ENCODE measurements around the gene SBK3.

Gene SBK3

DNA sequence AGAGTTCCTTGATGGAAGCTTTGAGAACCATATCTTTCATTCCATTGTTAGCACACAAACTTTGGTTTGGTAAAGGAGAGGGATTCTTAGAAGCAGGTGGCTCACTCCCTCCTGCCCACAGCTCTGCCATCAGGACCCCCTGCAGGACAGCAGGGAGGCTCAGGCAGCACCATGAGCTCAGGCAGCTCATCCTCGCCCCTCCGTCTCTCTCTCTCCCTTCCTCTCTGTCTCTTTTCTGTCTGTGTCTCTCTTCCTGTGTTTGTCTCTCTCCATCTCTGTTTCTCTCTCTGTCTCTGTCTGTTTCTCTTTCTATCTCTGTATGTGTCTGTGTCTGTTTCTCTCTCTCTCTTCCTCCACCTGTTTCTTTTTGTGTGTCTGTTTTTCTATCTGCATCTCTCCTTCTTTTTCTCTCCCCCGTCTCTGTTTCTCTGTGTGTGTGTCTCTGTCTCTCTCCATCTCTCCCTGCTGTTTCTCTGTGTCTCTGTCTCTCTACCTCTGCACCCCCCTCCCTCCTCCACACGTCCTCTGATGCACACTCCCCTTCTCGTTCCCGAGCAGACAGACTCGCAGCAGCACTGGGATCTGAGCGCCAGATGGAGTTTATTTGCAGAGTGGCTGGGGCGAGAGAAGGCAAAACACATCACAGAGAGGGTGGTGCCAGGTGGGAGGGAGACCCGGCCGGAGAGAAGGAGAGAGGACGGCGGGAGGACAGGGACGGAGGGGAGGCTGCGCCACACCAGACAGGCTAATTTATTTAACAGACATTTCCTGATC is 17.1 kb downstream of the SBK3 start:
- no peak overlapping the region for H4K91ac ChIP-seq (ENCODE audit: low read depth, low read length, poor library complexity)

DNA sequence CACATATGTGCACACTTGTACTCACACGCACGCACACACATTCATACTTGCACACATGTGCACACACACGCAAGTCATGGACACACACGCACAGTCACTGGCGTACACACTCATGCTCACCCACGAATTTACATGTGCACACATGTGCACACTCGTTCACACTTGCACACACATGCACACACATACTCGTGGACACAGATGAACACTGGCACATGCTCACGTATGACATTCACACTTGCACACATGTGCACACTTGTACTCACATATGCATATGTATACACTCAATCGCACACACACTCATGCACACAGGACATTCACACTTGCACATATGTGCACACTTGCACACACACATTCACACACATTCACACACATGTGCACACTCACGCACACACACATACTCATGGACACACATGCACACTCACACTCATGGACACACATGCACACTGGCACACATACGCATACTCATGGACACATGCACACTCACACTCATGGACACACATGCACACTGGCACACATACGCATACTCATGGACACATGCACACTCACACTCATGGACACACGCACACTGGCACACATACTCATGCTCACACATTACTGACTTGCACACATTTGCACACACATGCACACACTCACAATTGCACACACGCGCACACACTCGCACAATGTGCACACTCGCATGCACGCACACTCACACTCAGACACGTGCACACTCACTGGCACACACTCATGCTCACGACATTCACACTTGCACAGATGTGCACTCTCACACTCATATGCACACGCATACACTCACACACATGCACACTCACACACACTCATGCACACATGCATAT is 17.9 kb downstream of the SBK3 start:
- Histone ChIP-seq H3K14ac (ENCODE audit: low read length) (peak overlapping the region; percentile 28), H3K18ac (ENCODE audit: low read length) (no peak overlapping the region), H2BK5ac (ENCODE audit: low read length) (no peak overlapping the region), H3K4me3 (ENCODE audit: low read length in 2 of 2) (peak overlapping the region in 1 of 2 donors; percentile 23), H3K9ac (ENCODE audit: low read depth, low read length, poor library complexity) (peak overlapping the region; percentile 71), H3K9me3 (replicated peaks in 1 of 2; ENCODE audit: control insufficient read depth in 2 of 2, insufficient read depth in 1 of 2, low read depth in 1 of 2, low read length in 2 of 2) (peaks cover 0 to 14% of the 10 kb centered on the region in 2 donors), H4K91ac (ENCODE audit: low read depth, low read length, poor library complexity) (peak overlapping the region; percentile 77), H3K4ac (ENCODE audit: low read length) (no peak overlapping the region), H2BK15ac (ENCODE audit: low read length) (no peak overlapping the region), H3K36me3 (replicated peaks in 1 of 2; ENCODE audit: control insufficient read depth in 2 of 2, insufficient read depth in 2 of 2, low read length in 2 of 2) (peaks cover 0 to 4% of the 10 kb centered on the region in 2 donors), H2BK12ac (ENCODE audit: low read length) (peak overlapping the region; percentile 8), H3K23ac (ENCODE audit: low read depth, low read length, poor library complexity) (peak overlapping the region; percentile 71), H3K27ac (replicated peaks; ENCODE audit: low read length) (no peak overlapping the region), H3K4me1 (ENCODE audit: control insufficient read depth in 2 of 2, insufficient read depth in 1 of 2, low read depth in 1 of 2, low read length in 2 of 2) (peaks cover 14 to 17% of the 10 kb centered on the region in 2 donors), H3K79me1 (ENCODE audit: low read depth, low read length) (peaks cover 2% of the 10 kb centered on the region), H3K4me2 (ENCODE audit: insufficient read depth, low read length, poor library complexity, severe bottlenecking) (no peak overlapping the region), H4K8ac (ENCODE audit: low read depth, low read length) (peak overlapping the region; percentile 52), H2AFZ (ENCODE audit: low read length) (no peak overlapping the region), H3K27me3 (ENCODE audit: control insufficient read depth in 3 of 3, insufficient read depth in 3 of 3, low read depth in 1 of 3, low read length in 3 of 3) (no peaks in the 10 kb centered on the region), H2AK5ac (ENCODE audit: low read depth, low read length) (no peak overlapping the region), H2BK120ac (ENCODE audit: low read depth, low read length) (no peak overlapping the region)
- WGBS, 2 donors (ENCODE audit: extremely low coverage in 2 of 2, insufficient read length in 2 of 2, insufficient replicate concordance in 1 of 2): no CpG with 5 or more reads among the region's 22 CpGs
- no peak for DNase-seq (ENCODE audit: low spot score)

More for the DNA sequence above, 17.1 kb downstream of the SBK3 start:
- Histone ChIP-seq H2BK5ac (ENCODE audit: low read length) (no peak overlapping the region), H3K4me3 (ENCODE audit: low read length in 2 of 2) (no peak overlapping the region), H3K4me1 (ENCODE audit: control insufficient read depth in 2 of 2, insufficient read depth in 1 of 2, low read depth in 1 of 2, low read length in 2 of 2) (peaks cover 14 to 17% of the 10 kb centered on the region in 2 donors), H2BK12ac (ENCODE audit: low read length) (no peak overlapping the region), H3K36me3 (replicated peaks in 1 of 2; ENCODE audit: control insufficient read depth in 2 of 2, insufficient read depth in 2 of 2, low read length in 2 of 2) (peaks cover 0 to 4% of the 10 kb centered on the region in 2 donors), H3K27me3 (ENCODE audit: control insufficient read depth in 3 of 3, insufficient read depth in 3 of 3, low read depth in 1 of 3, low read length in 3 of 3) (no peaks in the 10 kb centered on the region), H3K4ac (ENCODE audit: low read length) (no peak overlapping the region), H2BK15ac (ENCODE audit: low read length) (no peak overlapping the region), H3K23ac (ENCODE audit: low read depth, low read length, poor library complexity) (peak overlapping the region; percentile 18), H3K14ac (ENCODE audit: low read length) (no peak overlapping the region), H2AK5ac (ENCODE audit: low read depth, low read length) (no peak overlapping the region), H2AFZ (ENCODE audit: low read length) (peak overlapping the region; percentile 72), H3K4me2 (ENCODE audit: insufficient read depth, low read length, poor library complexity, severe bottlenecking) (no peak overlapping the region), H2BK120ac (ENCODE audit: low read depth, low read length) (no peak overlapping the region), H3K27ac (replicated peaks; ENCODE audit: low read length) (no peak overlapping the region), H3K9ac (ENCODE audit: low read depth, low read length, poor library complexity) (peak overlapping the region; percentile 63), H3K18ac (ENCODE audit: low read length) (peak overlapping the region; percentile 15), H4K8ac (ENCODE audit: low read depth, low read length) (peak overlapping the region; percentile 17), H3K79me1 (ENCODE audit: low read depth, low read length) (peaks cover 2% of the 10 kb centered on the region), H3K9me3 (replicated peaks in 1 of 2; ENCODE audit: control insufficient read depth in 2 of 2, insufficient read depth in 1 of 2, low read depth in 1 of 2, low read length in 2 of 2) (peaks cover 0 to 14% of the 10 kb centered on the region in 2 donors)
- DNase-seq (ENCODE audit: low spot score): no peak
- no CpG with 5 or more reads among the region's 15 CpGs for WGBS, 2 donors (ENCODE audit: extremely low coverage in 2 of 2, insufficient read length in 2 of 2, insufficient replicate concordance in 1 of 2)

DNA sequence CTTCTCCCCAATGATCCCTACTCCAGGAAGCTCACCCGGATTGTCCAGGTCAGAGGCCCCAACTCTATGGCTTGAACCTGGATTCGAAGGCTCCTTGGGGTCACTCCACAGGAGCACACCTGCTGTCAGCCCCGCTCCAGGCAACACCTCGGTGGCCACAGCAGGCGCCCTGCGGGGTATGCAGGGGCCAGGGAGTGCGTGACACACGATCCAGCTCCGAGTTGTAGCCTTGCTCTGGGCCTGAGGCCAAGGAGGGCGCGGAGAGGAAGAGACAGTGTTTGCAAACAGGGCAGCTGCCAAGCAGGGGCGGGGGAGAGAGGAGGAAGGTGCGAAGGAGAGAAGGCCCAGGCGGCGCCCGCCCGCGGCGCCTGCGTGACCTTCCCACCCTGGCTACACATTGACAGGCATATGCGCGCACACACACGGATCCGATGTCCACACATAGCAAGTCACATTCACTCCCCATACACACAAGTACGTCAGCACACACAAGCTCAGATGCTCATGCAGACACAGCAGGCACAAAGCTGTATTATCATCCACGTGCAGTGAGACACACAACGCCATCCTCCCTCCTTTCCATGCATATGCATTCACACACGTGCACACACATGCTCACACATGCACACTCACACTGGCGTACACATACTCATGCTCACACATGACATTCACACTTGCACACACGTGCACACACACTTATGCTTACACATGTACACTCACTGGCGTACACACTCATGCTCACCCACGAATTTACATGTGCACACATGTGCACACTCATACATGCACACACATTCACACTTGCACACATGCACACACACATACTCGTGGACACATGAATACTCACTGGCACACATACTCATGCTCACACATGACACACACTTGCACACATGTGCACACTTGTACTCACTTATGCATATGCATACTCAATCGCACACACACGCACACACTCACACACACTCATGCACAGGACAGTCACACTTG is 18.8 kb downstream of the SBK3 start:
- Histone ChIP-seq H3K79me1 (ENCODE audit: low read depth, low read length) (peaks cover 2% of the 10 kb centered on the region), H2AFZ (ENCODE audit: low read length) (peak overlapping the region; percentile 51), H3K36me3 (replicated peaks in 1 of 2; ENCODE audit: control insufficient read depth in 2 of 2, insufficient read depth in 2 of 2, low read length in 2 of 2) (peaks cover 0 to 4% of the 10 kb centered on the region in 2 donors), H4K8ac (ENCODE audit: low read depth, low read length) (peak overlapping the region; percentile 97), H2BK5ac (ENCODE audit: low read length) (peak overlapping the region; percentile 71), H3K4me1 (ENCODE audit: control insufficient read depth in 2 of 2, insufficient read depth in 1 of 2, low read depth in 1 of 2, low read length in 2 of 2) (peaks cover 16 to 17% of the 10 kb centered on the region in 2 donors), H3K27me3 (ENCODE audit: control insufficient read depth in 3 of 3, insufficient read depth in 3 of 3, low read depth in 1 of 3, low read length in 3 of 3) (no peaks in the 10 kb centered on the region), H3K27ac (replicated peaks; ENCODE audit: low read length) (peak overlapping the region; percentile 61), H2BK120ac (ENCODE audit: low read depth, low read length) (no peak overlapping the region), H3K14ac (ENCODE audit: low read length) (peak overlapping the region; percentile 84), H2BK15ac (ENCODE audit: low read length) (peak overlapping the region; percentile 91), H2BK12ac (ENCODE audit: low read length) (peak overlapping the region; percentile 77), H3K4me2 (ENCODE audit: insufficient read depth, low read length, poor library complexity, severe bottlenecking) (no peak overlapping the region), H3K9me3 (replicated peaks in 1 of 2; ENCODE audit: control insufficient read depth in 2 of 2, insufficient read depth in 1 of 2, low read depth in 1 of 2, low read length in 2 of 2) (peaks cover 0 to 14% of the 10 kb centered on the region in 2 donors), H3K4me3 (ENCODE audit: low read length in 2 of 2) (peak overlapping the region in 1 of 2 donors; percentile 23), H3K18ac (ENCODE audit: low read length) (peak overlapping the region; percentile 91), H3K4ac (ENCODE audit: low read length) (peak overlapping the region; percentile 1), H3K9ac (ENCODE audit: low read depth, low read length, poor library complexity) (peak overlapping the region; percentile 71), H3K23ac (ENCODE audit: low read depth, low read length, poor library complexity) (peak overlapping the region; percentile 71), H4K91ac (ENCODE audit: low read depth, low read length, poor library complexity) (peak overlapping the region; percentile 77), H2AK5ac (ENCODE audit: low read depth, low read length) (peak overlapping the region; percentile 43)
- no CpG with 5 or more reads among the region's 35 CpGs for WGBS, 2 donors (ENCODE audit: extremely low coverage in 2 of 2, insufficient read length in 2 of 2, insufficient replicate concordance in 1 of 2)
- no peak for DNase-seq (ENCODE audit: low spot score)
